ENCODE data around the gene DNAJC27.

Gene DNAJC27

GRCh38 chr2:24908461-24908901 is 63.3 kb downstream of the DNAJC27 start:
- Histone ChIP-seq H3K36me3 (ENCODE audit: control insufficient read depth in 2 of 2, insufficient read depth in 2 of 2, low read length in 2 of 2) (no peaks in the 10 kb centered on the region), H3K27me3 (ENCODE audit: control insufficient read depth in 1 of 2, insufficient read depth in 2 of 2, low read length in 2 of 2) (no peaks in the 10 kb centered on the region), H3K4me3 (ENCODE audit: low read length in 2 of 2) (no peak overlapping the region), H3K9me3 (ENCODE audit: control insufficient read depth in 2 of 2, low read length in 2 of 2) (peaks cover 0 to 5% of the 10 kb centered on the region in 2 donors), H3K27ac (ENCODE audit: low read length) (no peak overlapping the region), H3K4me1 (ENCODE audit: control insufficient read depth, insufficient read depth, low read length) (peaks cover under 1% of the 10 kb centered on the region), H3K9ac (ENCODE audit: low read length in 2 of 2) (no peak overlapping the region)

- Histone ChIP-seq H3K9me3 (ENCODE audit: control insufficient read depth in 2 of 2, low read length in 2 of 2) (peaks cover 0 to 5% of the 10 kb centered on the region in 2 donors), H3K27ac (ENCODE audit: low read length) (no peak overlapping the region), H3K4me3 (ENCODE audit: low read length in 2 of 2) (no peak overlapping the region), H3K36me3 (ENCODE audit: control insufficient read depth in 2 of 2, insufficient read depth in 2 of 2, low read length in 2 of 2) (peaks cover 0 to 2% of the 10 kb centered on the region in 2 donors), H3K4me1 (ENCODE audit: control insufficient read depth, insufficient read depth, low read length) (no peaks in the 10 kb centered on the region), H3K9ac (ENCODE audit: low read length in 2 of 2) (no peak overlapping the region), H3K27me3 (ENCODE audit: control insufficient read depth in 1 of 2, insufficient read depth in 2 of 2, low read length in 2 of 2) (no peaks in the 10 kb centered on the region)
Observed at GRCh38 chr2:24907116-24907515, 64.6 kb downstream of the DNAJC27 start.

GRCh38 chr2:24906466-24906865 is 65.3 kb downstream of the DNAJC27 start:
- H3K9me3 ChIP-seq (ENCODE audit: control insufficient read depth in 2 of 2, low read length in 2 of 2) = peaks cover 0 to 5% of the 10 kb centered on the region in 2 donors
- H3K36me3 ChIP-seq (ENCODE audit: control insufficient read depth in 2 of 2, insufficient read depth in 2 of 2, low read length in 2 of 2) = peaks cover 0 to 2% of the 10 kb centered on the region in 2 donors
- no peak overlapping the region for H3K27ac ChIP-seq (ENCODE audit: low read length)
- H3K4me1 ChIP-seq (ENCODE audit: control insufficient read depth, insufficient read depth, low read length) = no peaks in the 10 kb centered on the region
- H3K9ac ChIP-seq (ENCODE audit: low read length in 2 of 2) = no peak overlapping the region
- H3K4me3 ChIP-seq (ENCODE audit: low read length in 2 of 2) = no peak overlapping the region
- H3K27me3 ChIP-seq (ENCODE audit: control insufficient read depth in 1 of 2, insufficient read depth in 2 of 2, low read length in 2 of 2) = no peaks in the 10 kb centered on the region

GRCh38 chr2:24903161-24904103 is 68.3 kb downstream of the DNAJC27 start:
- Histone ChIP-seq H3K36me3 (ENCODE audit: control insufficient read depth in 2 of 2, insufficient read depth in 2 of 2, low read length in 2 of 2) (peaks cover 0 to 2% of the 10 kb centered on the region in 2 donors), H3K27ac (ENCODE audit: low read length) (no peak overlapping the region), H3K9me3 (ENCODE audit: control insufficient read depth in 2 of 2, low read length in 2 of 2) (no peaks in the 10 kb centered on the region), H3K4me1 (ENCODE audit: control insufficient read depth, insufficient read depth, low read length) (peaks cover under 1% of the 10 kb centered on the region), H3K4me3 (ENCODE audit: low read length in 2 of 2) (no peak overlapping the region), H3K9ac (ENCODE audit: low read length in 2 of 2) (no peak overlapping the region), H3K27me3 (ENCODE audit: control insufficient read depth in 1 of 2, insufficient read depth in 2 of 2, low read length in 2 of 2) (no peaks in the 10 kb centered on the region)

GRCh38 chr2:24899361-24899910 is 72.3 kb downstream of the DNAJC27 start:
- Histone ChIP-seq H3K4me3 (ENCODE audit: low read length in 2 of 2) (no peak overlapping the region), H3K4me1 (ENCODE audit: control insufficient read depth, insufficient read depth, low read length) (peaks cover 2% of the 10 kb centered on the region), H3K27ac (ENCODE audit: low read length) (no peak overlapping the region), H3K27me3 (ENCODE audit: control insufficient read depth in 1 of 2, insufficient read depth in 2 of 2, low read length in 2 of 2) (no peaks in the 10 kb centered on the region), H3K9ac (ENCODE audit: low read length in 2 of 2) (no peak overlapping the region), H3K9me3 (ENCODE audit: control insufficient read depth in 2 of 2, low read length in 2 of 2) (peaks cover 0 to 4% of the 10 kb centered on the region in 2 donors), H3K36me3 (ENCODE audit: control insufficient read depth in 2 of 2, insufficient read depth in 2 of 2, low read length in 2 of 2) (peaks cover 0 to 2% of the 10 kb centered on the region in 2 donors)

- Histone ChIP-seq H3K36me3 (ENCODE audit: control insufficient read depth in 2 of 2, insufficient read depth in 2 of 2, low read length in 2 of 2) (peaks cover 0 to 2% of the 10 kb centered on the region in 2 donors), H3K27me3 (ENCODE audit: control insufficient read depth in 1 of 2, insufficient read depth in 2 of 2, low read length in 2 of 2) (no peaks in the 10 kb centered on the region), H3K4me3 (ENCODE audit: low read length in 2 of 2) (no peak overlapping the region), H3K9ac (ENCODE audit: low read length in 2 of 2) (no peak overlapping the region), H3K9me3 (ENCODE audit: control insufficient read depth in 2 of 2, low read length in 2 of 2) (peaks cover 0 to 4% of the 10 kb centered on the region in 2 donors), H3K4me1 (ENCODE audit: control insufficient read depth, insufficient read depth, low read length) (peaks cover 2% of the 10 kb centered on the region), H3K27ac (ENCODE audit: low read length) (no peak overlapping the region)
Observed at GRCh38 chr2:24898122-24899109, 73.3 kb downstream of the DNAJC27 start.

GRCh38 chr2:24894750-24895149 is 77.0 kb downstream of the DNAJC27 start:
- Histone ChIP-seq H3K4me1 (ENCODE audit: control insufficient read depth, insufficient read depth, low read length) (peaks cover 2% of the 10 kb centered on the region), H3K9me3 (ENCODE audit: control insufficient read depth in 2 of 2, low read length in 2 of 2) (peaks cover 0 to 7% of the 10 kb centered on the region in 2 donors), H3K9ac (ENCODE audit: low read length in 2 of 2) (no peak overlapping the region), H3K27ac (ENCODE audit: low read length) (no peak overlapping the region), H3K4me3 (ENCODE audit: low read length in 2 of 2) (no peak overlapping the region), H3K36me3 (ENCODE audit: control insufficient read depth in 2 of 2, insufficient read depth in 2 of 2, low read length in 2 of 2) (no peaks in the 10 kb centered on the region), H3K27me3 (ENCODE audit: control insufficient read depth in 1 of 2, insufficient read depth in 2 of 2, low read length in 2 of 2) (no peaks in the 10 kb centered on the region)

GRCh38 chr2:24893934-24894333 is 77.8 kb downstream of the DNAJC27 start:
- H3K4me1 ChIP-seq (ENCODE audit: control insufficient read depth, insufficient read depth, low read length) = peaks cover 2% of the 10 kb centered on the region
- H3K4me3 ChIP-seq (ENCODE audit: low read length in 2 of 2) = no peak overlapping the region
- no peak overlapping the region for H3K9ac ChIP-seq (ENCODE audit: low read length in 2 of 2)
- no peaks in the 10 kb centered on the region for H3K36me3 ChIP-seq (ENCODE audit: control insufficient read depth in 2 of 2, insufficient read depth in 2 of 2, low read length in 2 of 2)
- no peak overlapping the region for H3K27ac ChIP-seq (ENCODE audit: low read length)
- H3K27me3 ChIP-seq (ENCODE audit: control insufficient read depth in 1 of 2, insufficient read depth in 2 of 2, low read length in 2 of 2) = no peaks in the 10 kb centered on the region
- peaks cover 0 to 7% of the 10 kb centered on the region in 2 donors for H3K9me3 ChIP-seq (ENCODE audit: control insufficient read depth in 2 of 2, low read length in 2 of 2)

Measured in stomach smooth muscle (tissue), 2 donors.